Stimulated activated CD8-positive, alpha-beta memory T cell treated with anti-CD3 and anti-CD28 coated beads, Interleukin-12 subunit alpha, Interleukin-12 subunit beta, amount 100 ng/mL, for 4 hours (primary cell): ENCODE data around the gene RAB22A.
"Not testable (repeated sequence)": the region's sequence is repeated elsewhere in the genome, so short reads cannot be mapped to it uniquely, and the experiment has no call there.

Experiments used
- DNase-seq: peaks from one replicate; pipeline ENCODE4 v3.0.0-alpha.2; 2020; ENCODE audit warnings: low read depth

Gene RAB22A

GRCh38 chr20:58388882-58389323 is 79.4 kb downstream of the RAB22A start, which contains the start of gene VAPB:
VAPB (plus strand) TSS chr20:58389229; CDS start chr20:58389460, 231 bp downstream.
- peak; percentile 96 for DNase-seq

- no peak for DNase-seq
Observed at GRCh38 chr20:58389324-58389967, 79.9 kb downstream of the RAB22A start.

- DNase-seq, result no peak
Observed at GRCh38 chr20:58389968-58390658, 80.6 kb downstream of the RAB22A start.

GRCh38 chr20:58390659-58391035 is 81.1 kb downstream of the RAB22A start:
- no peak for DNase-seq

GRCh38 chr20:58392286-58392685 is 82.8 kb downstream of the RAB22A start:
- DNase-seq, result no peak

- DNase-seq, result no peak
Observed at GRCh38 chr20:58393299-58393698, 83.8 kb downstream of the RAB22A start.

GRCh38 chr20:58394801-58395200 is 85.3 kb downstream of the RAB22A start:
- DNase-seq, result no peak

- no peak for DNase-seq
Observed at GRCh38 chr20:58395604-58396003, 86.1 kb downstream of the RAB22A start.

- no peak for DNase-seq
Observed at GRCh38 chr20:58397429-58397828, 87.9 kb downstream of the RAB22A start.

- no peak for DNase-seq
Observed at GRCh38 chr20:58398254-58398653, 88.7 kb downstream of the RAB22A start.

- DNase-seq, result no peak
Observed at GRCh38 chr20:58399926-58400325, 90.4 kb downstream of the RAB22A start.

- DNase-seq, result no peak
Observed at GRCh38 chr20:58401162-58401561, 91.6 kb downstream of the RAB22A start.

GRCh38 chr20:58402305-58402704 is 92.8 kb downstream of the RAB22A start:
- DNase-seq, result no peak

GRCh38 chr20:58402827-58403226 is 93.3 kb downstream of the RAB22A start:
- DNase-seq, result no peak

GRCh38 chr20:58403272-58403671 is 93.8 kb downstream of the RAB22A start:
- no peak for DNase-seq

GRCh38 chr20:58405504-58406291 is 96.2 kb downstream of the RAB22A start:
- no peak for DNase-seq

GRCh38 chr20:58406422-58407001 is 97.0 kb downstream of the RAB22A start:
- DNase-seq, result no peak

- no peak for DNase-seq
Observed at GRCh38 chr20:58407201-58407873, 97.8 kb downstream of the RAB22A start.

- no peak for DNase-seq
Observed at GRCh38 chr20:58407966-58408557, 98.5 kb downstream of the RAB22A start.

- DNase-seq, result no peak
Observed at GRCh38 chr20:58408603-58409246, 99.2 kb downstream of the RAB22A start.

GRCh38 chr20:58414216-58414615 is 104.7 kb downstream of the RAB22A start:
- DNase-seq, result not testable (repeated sequence)
